M059J (cell line): Measurements from ENCODE around the gene ADARB2. TPM values are rescaled to one million over a fixed set of nuclear protein-coding genes. Genes with fewer than 3 reads are reported as not detected.
"Not testable (repeated sequence)": the region's sequence is repeated elsewhere in the genome, so short reads cannot be mapped to it uniquely, and the experiment has no call there.

Experiments used
- DNase-seq: peaks from one replicate; pipeline ENCODE4 v3.0.0-alpha.2; 2012; ENCODE audit warnings: low read depth
- total RNA-seq: library from RNA; depleted of rRNA; stranded (reverse); fragments of >200 nt; shearing (Covaris generic); gene quantifications from 2 replicates; pipeline ENCODE4 v1.2.3, GENCODE V29; 2014

ADARB2 gene
- total RNA-seq, 1 experiment from 2014 or later: not detected

DNA sequence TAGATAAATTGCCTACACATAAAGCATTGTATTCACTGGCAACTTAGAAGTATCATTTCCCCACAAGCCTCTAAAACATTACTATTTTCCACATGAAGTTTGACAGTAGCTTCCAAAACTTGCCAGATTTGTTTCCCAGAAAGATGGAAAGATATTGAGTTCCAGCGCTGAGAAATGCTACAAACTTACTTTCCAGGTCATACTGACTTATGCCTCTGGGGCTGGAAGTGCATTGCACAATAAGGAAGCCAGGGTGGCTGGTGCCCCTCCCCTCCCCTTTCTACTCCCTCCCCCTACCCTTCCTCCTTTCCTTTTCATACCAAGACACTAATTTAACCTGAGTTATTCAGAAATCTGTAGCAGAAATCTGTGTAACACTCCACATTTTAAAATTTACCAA, 468.5 kb downstream of the ADARB2 start:
- no peak for DNase-seq

DNA sequence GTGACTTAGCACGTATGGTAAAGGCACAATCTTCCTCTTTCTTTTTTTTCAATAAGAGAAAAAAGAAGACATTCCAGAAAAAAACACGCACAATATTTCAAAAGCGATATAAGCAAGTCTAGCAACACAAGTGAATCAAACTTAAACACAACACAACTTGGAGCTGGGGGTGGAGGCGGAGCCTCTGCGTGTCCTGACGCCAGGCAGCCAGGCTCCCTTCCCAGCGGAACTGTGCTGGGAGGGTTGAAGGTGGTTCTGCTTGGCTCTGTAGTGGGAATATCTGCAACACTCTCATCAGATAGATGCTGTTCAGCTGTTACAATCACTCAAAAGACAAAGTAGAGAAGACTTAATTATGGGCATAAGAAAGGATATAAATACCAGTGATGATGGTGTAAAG, 469.8 kb downstream of the ADARB2 start:
- no peak for DNase-seq

DNA sequence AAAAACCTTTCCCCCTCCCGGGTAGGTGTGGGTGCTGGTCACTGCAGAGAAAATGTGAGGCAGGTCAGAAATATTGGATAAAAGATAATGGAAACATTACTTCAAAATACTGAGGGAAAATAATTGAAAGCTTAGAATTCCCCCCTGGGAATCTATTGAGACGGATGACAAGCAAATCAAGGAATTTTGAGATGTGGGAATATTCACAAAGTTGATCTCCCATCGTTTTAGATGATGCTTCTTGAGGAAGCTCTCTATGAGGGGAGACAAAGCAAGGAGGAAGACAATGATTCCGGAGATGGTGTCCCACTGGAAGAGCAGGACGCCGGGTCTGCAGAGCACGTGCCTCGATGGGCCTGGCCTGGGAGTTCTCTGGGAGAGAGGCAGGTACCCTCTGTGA, 470.2 kb downstream of the ADARB2 start:
- DNase-seq: no peak

DNA sequence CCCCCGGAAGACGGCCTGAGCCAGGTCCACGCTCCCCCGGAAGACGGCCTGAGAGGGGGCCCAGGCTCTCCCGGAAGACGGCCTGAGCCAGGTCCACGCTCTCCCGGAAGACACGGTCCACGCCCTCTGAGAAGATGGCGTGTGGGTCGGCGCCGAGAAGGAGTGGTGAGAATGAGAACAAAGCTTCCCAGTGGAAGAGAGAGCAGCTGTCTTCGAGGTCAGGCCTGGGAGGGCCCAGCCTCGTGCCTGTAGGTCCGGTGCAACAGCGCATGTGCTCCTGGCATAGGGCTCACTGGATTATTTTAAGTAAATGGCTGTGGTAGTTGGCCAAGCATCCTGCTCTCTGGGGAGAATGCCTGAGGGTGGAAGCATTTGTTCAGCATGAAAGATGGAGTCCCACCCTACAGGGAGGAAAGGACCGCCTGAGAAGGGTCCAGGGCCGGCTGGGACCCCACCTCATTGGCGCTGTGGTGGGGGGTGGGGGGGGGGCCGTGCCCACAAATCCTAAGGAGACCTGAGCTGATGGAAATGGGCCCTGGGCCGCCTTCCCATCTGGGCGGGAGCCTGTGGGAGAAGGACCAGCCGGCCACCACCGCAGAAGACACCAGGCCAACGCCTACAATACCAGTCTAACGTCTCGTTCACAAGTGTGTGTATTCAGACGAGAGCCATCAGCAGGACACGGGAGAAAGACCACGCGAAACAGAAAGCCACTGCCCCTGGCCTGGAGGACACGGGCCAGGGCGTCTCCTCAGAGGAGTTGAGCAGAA, 471.1 kb downstream of the ADARB2 start:
- no peak for DNase-seq

DNA sequence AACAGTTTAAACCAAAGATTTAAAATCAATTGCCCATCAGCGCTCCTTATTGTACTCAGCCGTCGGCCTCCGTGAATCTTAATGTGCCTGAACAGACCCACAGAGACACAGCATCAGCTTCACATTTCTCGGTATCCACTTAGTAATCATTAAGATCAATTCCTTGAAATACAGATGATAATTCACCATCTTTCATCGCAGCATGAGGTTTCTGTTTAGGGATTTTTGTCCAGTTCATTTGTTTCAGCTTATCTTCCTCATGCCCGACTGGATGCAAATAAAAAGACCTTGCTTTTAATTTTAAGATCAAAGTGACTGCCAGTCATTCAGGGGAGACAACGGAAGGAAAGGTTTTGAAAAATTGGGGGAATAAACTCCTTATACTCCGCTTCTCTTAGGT, 473.3 kb downstream of the ADARB2 start:
- no peak for DNase-seq

DNA sequence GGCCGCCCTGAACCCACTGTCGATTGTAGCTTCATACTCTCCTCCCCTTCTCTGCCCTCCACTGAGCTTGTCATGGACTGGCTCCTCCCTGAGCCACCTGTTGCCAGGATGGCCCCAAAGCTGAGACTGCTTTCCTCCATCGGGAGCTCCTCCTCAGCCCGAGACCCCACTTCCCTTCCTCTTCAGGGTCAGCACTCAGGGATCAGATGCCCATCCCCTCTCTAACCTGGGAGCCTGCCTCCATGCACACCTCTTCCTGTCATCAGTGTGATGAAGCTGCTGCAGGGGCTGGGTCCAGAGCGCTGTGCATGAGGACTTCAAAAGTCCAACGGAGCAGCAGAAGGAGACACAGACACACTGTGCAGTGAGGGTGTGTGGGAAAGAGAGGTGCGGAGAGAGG, 480.1 kb downstream of the ADARB2 start:
- DNase-seq: no peak

DNA sequence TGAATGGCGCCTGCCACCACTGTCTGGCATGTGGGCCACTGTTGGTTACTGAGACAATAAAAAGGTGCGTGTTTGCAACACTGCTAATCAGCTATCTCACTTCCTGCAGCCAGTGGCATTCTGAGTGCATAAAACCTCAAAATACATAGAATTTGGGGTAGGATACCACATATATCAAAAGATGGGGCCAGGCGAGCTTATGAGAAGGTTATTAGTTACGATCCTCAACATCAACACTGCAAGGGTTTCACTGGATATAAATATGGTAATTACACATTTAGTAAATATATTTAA, 480.9 kb downstream of the ADARB2 start:
- no peak for DNase-seq

DNA sequence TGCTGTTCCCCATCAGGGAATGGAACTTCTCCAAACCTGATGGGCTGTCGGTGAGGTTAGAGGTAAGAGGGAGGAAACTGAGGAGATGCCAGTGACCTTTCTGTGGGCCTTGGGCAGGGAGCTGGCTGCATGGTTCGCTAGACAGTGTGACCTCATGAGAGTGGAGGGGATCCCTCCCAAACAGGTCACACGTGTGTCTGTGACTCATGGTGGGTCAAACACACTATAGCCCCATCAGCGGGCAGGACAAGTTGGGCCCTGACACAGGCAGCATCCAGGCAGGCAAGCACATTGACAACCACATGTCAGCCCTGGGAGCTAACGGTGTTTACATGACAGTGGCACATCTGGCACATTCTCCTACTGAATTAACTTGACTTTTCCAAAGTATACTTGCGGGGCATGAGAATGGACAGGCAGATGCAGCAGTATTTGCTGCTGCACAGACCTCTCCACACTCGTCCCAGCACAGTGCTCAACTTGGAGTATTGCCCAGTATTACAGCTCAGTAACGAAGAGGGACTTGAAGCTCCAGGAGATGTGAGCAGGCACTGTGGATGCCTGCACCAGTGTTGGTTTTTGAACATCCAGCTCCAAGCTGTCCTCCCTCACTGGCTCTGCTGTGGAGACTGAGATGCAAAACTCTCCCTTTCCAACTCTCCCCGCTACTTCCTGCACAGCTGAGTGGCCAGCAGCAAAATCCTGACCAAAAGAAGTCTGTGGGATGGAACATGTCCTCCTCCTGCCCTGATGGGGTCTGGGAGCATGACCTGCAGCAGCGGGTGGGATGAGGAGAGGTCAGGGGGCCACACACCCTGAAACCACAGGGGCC, 481.5 kb downstream of the ADARB2 start:
- DNase-seq: no peak

DNA sequence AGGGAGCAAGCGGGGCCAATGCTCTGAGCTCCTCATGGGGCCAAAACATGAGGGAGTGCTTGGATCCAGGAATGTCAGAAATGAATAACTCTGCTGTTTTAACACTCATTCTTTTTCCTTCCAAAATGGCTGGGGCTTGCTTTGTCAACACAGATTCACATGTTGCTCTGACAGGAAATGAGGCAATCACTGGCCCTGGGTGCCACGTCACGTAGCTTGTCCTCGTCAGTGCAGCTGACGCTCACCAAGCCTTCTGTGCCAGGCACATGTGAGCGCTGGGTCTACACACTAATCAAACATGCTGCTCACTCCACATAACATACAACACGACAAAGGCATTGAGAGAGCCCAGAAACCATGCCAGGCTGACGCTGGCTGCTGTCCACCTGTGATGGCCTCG, 482.2 kb downstream of the ADARB2 start:
- DNase-seq: peak; percentile 2

DNA sequence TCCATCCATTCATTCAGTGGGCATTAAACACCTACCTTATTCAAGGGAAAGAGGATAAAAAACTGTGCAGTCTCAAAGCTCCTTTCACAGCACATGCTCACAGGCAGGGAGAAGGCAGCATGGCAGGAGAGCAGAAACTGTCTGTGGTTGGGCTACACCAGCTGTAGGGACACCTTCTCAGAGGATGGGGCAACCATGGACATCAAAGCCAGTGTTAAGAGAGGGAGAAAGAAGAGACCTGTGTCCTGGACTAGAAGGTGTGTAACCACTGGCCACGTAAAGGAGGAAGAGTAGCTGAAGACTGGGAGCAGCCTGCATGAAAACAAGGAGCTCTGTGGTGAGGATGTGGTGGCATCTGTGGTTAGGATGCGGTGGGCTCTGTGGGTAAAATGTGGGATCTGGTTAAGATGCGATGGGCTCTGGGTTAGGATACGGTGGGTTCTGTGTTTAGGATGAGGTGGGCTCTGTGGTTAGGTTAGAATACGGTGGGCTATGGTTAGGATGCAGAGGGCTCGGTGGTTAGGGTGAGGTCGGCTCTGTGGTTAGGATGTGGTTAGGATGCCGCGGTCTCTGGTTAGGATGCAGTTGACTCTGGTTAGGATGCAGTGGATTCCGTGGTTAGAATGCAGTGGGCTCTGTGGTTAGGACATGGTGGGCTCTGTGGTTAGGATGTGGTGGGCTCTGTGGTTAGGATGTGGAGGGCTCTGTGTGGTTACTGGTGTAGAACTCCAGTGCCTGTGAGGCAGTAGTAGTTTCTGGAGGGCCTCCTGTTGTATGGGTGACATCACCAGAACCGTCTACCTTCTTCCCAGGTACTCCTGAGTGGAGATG, 483.6 kb downstream of the ADARB2 start:
- no peak for DNase-seq

DNA sequence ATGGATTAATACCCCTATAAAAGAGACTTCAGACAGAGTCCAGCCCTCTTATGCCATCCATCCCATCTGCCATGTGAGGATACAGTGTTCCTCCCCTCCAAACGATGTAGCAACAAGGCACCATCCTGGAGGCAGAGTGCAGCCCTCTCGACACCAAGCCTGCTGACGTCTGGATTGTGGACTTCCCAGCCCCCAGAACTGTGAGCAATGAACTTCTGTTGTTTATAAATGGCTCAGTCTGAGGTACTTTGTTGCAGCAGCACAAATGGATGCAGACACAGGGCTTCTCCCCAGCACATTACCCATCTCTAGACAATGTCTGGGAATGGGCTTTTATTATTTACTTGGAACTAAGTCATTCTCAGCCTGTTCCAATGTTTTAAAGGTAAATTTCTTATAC, 485.6 kb downstream of the ADARB2 start:
- DNase-seq: no peak

DNA sequence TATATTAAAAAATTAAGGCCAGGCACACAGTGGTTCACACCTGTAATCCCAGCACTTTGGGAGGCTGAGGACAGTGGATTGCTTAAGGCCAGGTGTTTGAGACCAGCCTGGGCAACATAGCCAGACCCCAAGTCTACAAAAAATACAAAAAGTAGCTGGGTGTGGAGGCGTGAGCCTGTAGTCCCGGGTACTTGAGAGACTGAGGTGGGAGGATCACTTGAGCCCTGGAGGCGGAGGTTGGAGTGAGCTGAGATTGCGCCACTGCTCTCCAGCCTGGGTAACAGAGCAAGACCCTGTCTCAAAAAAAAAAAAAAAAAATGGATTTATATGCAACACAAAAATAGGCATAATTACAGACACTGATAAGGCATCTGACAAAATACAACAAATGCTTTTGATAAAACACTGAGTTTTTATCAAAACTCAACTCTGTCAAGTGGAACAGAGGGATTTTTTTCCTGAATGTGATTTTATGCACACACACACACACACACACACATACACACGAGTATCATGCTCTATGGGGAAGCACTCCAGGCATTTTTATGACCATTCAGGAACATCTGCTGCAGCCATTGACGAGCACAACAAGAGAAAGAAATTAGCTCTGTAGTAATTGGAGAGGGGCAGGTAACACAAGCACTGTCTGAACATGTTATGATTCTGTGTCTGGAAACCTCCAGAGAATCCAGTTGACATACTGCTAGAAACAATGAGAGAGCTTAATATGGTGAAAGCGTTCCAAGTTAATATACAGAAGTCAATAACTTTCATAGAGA, 488.0 kb downstream of the ADARB2 start:
- no peak for DNase-seq

DNA sequence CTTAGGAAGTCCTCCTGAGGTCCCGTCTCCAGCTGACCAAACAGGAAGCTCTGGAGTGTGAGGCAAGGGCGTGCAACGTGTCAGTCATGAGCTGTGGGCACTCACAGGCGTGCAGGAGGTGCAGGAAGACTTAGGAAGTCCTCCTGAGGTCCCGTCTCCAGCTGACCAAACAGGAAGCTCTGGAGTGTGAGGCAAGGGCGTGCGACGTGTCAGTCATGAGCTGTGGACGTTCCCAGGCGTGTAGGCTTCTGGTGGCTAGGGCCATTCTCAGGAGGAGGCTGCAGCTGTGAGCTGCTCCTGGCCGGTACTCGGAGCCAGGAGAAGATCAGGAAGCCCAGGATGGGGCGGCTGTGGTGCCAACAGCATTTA, 489.1 kb downstream of the ADARB2 start:
- DNase-seq: not testable (repeated sequence)

DNA sequence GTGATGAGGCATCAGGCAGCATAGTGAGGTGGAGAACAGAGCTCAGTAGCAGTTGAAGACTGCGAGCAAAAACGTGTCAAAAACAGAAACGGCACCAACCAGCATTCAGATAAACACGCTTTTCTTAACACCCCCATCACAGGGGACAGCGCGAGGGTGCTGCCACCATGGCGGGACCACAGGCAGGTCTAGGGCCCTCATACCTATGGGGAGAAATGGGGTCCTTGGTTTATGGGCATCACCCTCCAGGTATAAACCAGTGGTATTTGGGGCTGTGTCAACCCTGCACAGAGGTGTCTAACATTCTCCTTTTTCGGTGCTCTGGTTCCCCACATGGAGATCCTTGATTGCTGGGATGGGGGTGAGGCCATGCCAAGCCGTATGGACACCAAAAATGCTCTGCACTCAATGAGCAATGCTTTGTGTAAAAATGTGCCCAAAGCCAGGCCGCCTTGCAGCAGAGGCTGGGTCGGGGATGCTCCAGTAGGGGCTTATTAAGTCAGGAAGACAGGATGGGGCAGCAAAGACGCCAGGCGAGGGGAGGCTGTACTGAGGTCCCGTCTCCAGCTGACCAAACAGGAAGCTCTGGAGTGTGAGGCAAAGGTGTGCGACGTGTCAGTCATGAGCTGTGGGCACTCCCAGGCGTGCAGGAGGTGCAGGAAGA, 489.6 kb downstream of the ADARB2 start:
- no peak for DNase-seq

DNA sequence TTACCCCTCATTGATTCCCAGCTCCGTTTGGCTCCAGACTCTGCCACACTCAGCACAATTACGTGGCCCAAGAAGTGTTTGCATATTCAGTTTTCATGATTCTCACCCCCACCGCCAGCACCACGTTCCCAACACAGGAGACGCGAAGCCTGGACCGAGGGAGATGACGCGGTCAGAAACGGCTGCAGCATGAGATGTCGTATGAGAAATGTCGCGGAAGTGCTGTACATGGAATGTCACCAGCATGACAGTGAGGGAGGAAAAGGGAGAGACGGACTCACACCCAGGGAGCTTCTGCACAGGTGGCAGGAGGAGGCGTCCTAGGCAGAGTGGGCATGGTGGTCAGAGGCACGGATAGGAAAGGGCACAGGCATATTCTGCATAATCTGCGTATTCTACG, 492.8 kb downstream of the ADARB2 start:
- no peak for DNase-seq

DNA sequence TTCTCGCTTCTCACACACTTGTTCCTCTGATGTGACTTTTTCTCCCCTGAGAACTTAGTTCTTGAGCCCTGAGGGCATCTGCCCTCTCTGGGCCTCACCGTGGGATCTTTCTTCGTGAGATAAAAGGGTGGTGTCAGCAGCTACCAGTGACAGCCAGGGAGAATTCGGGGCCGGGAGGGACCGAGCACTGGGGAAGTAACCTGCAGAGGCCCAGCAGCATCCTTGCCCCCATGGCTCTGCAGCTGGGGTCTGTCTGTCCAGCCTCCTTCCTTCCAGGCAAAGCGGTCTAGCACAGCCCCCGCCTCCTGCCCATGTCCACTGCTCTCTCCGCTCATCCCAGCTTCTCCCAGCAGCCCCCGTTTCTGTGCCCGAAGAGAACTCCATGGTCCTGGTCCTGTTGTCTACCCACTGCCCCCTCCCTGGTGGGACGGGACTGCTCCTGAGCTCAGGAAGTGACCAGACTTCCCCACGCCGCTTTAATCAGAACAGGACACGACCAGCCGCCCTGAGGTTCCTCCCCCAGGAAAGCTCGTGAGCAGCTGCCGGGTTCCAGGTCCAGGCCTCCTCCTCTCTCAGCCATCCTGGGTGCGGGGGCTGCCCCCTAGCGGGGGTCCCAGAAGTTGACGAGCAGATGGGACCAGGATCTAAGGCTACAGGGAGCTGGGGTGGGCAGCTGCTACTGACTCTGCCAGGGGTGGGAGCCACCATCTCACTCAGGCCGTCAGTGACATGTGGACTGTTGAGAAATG, 493.7 kb downstream of the ADARB2 start:
- no peak for DNase-seq

DNA sequence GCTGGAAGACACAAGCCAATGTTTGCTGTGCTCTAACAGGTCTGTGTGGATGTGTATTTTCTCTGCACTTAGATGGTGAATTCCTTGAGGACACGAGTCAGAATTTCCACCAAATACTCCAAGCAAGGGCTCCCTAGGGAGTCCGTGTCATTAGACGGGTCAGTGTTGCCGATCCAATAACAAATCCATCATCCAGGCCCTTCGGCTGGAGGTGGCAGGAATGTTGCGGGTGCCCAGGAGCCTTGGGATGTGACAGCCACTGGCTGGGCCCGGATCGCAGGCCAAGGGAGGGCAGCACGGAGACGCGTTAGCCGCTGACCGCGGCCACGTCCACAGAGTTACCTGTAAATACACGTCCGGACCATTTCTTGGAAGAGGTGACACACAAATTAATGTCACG, 494.4 kb downstream of the ADARB2 start:
- no peak for DNase-seq

DNA sequence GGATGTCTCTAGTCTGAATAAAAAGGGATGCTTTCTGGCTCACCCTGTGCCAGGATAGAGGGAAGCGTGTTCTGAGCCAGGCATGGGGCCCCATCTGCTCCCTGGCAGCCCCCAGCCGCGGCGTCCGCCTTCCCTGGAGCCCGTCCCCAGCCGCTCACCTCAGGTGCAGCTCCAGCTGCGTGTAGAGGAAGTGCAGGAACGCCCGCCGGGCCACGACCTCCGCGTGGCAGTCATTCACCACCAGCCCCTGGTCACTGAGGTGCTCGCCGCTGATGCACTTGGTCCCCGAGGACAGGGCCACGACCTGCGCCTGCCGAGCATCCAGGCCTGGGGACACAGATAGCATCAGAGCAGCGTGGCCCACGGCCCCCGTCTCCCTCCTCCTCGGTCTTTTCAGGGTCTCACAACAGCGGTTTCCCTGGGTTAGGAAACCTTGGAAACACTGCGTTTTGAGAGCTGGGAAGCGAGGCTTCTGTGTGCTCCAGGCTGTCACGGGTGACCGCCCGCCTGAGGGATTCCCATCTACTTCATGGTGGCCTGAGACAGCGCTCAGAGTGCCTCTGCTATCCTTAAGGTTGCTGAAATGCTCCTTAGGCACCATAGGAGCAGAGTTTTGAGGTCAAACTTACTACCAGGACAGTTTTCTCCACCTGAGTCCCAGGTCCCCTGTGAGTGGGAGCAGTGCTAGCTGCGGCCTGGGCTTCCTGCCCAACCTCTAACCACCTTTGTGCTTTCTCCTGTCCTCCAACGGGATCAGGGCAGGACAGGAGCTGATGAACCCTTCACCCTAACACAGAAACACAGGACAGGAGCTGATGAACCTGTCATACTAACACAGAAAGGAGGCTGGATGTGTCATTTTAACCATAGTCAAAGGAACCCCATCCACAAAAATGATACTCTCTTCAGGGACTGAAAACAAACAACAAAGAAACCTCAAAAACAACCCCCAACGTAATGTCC, 495.1 kb downstream of the ADARB2 start:
- DNase-seq: no peak

DNA sequence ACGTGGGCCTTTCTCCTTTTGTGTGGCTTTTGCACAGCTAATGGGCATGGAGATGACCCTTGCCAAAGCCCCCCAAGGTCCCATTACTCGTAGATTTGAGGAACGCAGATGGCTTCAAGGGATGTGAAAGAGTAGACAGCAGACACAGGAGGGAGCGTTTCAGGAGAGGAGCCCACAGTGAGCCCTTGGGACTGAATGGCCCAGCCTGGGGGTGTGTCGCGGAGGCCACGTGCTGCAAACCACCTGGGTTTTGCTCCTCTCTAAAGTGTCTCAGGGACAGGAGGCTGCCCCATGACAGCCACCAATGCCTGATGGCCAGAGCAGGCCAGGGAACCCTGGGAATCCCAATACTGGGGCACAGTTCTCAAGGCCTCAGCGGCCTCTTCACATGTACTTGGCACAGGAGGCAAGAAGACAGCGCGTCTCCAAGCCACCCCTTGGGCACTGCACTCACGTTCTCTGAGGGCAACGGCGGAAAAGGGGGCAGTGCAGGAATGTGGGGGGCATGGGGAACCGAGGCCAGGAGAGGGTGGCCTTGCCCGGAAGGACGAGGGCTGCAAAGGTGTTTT, 495.9 kb downstream of the ADARB2 start:
- no peak for DNase-seq
